NCI-H510A treated with DMSO at 0.1 percent for 48 hours (cell line): ENCODE data around the gene ARHGAP9.

ENCODE experiments used
- DNase-seq: peaks from one replicate; lab custom pipeline; 2025; lab: John Stamatoyannopoulos, UW

Gene ARHGAP9

DNA sequence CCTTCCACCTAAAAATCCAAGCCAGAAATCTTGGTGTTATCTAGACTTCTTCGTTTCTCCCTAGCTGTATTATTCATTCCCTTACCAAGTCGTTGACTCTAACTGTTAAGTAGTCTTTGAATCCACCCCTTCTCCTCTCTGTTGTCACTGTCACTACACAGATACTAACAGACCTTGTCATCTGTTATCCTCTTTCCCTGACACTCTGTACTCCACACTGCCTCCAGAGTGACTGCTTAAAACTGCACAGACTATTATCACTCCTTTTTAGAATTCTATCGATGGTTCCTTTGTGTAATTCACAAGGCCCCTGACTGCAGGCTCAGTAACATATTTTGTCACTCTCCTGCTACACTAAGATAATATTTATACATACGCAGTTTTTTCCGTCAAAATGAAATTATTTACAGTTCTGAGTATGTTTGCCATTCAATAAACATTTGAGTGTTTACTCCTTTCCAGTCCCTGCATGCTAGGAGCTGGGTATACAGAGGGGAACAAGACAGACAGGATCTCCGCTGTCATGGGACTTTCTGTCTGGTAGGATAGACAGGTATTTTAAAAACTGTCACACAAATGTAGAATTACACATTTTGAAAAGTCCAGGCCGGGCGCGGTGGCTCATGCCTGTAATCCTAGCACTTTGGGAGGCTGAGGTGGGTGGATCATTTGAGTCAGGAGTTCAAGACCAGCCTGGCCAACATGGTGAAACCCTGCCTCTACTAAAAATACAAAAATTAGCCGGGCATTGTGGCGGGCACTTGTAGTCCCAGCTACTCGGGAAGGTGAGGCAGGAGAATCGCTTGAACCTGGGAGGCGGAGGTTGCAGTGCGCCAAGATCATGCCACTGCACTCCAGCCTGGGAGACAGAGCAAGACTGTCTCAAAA is 12.0 kb upstream of the ARHGAP9 start:
- no peak for DNase-seq

DNA sequence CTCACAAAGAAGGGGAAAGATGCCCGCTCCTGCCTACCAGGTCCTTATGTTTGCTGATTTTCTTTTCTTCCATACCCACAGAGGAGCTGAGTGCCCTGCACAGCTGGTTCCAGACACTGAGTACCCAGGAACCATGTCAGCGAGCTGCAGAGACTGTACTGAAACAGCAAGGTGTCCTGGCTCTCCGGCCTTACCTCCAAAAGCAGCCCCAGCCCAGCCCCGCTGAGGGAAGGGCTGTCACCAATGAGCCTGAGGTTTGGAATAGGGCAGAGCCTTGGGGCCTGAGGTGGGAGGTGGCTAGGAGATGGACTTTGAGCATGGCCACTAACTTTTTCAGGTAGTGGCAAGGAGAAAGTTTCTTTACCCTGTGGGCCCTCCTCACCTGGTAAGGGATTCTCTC is 10.5 kb upstream of the ARHGAP9 start:
- no peak for DNase-seq

DNA sequence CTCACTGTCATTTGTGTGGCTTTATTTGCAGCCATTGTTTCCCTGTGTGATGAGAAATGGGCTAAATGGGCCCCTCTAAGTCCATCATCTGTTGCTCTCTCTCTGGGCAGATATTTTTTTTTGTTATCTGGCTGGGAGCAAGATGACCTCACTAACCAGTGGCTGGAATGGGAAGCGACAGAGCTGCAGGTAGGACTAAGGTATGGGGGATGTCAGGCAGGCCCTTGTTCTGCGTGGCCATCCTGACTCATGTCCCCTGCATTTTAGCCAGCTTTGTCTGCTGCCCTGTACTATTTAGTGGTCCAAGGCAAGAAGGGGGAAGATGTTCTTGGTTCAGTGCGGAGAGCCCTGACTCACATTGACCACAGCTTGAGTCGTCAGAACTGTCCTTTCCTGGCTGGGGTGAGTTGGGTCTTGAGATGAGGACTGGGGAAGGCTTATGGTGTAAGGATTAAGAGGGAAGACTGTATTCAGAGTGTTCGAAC is 9.5 kb upstream of the ARHGAP9 start:
- no peak for DNase-seq

DNA sequence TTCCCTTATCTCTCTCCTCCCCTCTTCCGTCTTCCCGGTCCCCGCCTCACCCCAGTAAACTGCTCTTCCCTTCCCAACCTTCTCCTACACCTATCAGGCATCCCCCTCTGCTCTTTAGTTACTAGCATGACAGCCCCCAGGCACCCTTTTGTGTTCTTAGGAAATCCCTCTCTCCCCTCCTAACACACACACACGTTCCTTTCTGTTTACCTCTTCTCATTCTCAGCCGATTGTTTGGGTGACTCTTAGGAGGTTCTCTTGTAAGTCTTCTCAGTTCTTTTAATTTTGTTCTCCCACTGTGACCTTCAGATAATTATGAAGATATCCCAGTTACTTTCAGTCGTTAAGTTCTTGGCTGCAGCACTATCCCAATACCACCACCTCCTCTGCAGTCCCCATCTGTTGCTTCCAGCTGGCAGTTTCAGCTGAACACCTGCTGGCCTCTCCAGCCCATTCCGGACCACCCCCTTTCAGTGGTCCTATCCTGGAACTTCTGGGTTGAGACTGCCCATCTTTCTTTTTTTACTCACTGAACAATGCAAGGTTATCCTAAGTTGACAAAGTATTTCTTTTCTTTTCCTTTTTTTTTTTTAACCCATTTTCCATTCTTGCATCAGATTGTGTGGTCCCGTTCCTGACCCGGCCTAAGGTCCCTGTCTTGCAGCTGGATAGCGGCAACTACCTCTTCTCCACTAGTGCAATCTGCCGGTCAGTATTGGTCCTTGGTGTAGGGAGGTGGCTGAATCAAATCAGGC is 8.9 kb upstream of the ARHGAP9 start:
- no peak for DNase-seq

DNA sequence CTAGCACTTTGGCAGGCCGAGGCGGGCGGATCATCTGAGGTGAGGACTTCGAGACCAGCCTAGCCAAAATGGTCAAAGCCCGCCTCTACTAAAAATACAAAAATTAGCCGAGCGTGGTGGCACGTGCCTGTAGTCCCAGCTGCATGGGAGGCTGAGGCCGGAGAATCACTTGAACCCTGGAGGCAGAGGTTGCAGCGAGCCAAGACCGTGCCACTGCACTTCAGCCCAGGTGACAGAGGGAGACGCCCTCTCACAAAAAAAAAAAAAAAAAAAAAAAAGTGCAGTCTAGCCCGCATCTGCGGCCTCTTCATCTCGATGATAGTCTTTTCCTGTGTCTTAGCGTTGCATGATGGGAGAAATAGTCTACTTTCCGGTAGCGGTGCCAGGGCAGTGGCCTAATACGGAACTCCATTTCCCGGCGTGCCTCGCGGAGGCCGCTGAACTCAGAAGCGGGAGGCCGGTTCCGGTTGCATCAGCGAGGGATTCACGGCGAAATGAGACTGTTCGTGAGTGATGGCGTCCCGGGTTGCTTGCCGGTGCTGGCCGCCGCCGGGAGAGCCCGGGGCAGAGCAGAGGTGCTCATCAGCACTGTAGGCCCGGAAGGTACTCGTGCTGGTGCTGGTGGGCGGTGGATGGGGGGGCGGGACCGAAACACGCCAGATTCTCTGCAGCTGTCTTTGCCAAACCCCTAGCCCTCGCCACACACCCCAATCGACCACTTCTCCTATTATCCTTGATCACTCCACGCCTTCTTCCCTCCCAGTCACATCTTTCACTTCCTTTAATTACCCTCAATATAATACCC is 8.1 kb upstream of the ARHGAP9 start, which contains the start of gene MARS1:
Gene MARS1 (plus strand): TSS at position 472 of the 805 bp plus-strand sequence. CDS start 23 bp downstream, at position 495.
- DNase-seq = peak; percentile 98

DNA sequence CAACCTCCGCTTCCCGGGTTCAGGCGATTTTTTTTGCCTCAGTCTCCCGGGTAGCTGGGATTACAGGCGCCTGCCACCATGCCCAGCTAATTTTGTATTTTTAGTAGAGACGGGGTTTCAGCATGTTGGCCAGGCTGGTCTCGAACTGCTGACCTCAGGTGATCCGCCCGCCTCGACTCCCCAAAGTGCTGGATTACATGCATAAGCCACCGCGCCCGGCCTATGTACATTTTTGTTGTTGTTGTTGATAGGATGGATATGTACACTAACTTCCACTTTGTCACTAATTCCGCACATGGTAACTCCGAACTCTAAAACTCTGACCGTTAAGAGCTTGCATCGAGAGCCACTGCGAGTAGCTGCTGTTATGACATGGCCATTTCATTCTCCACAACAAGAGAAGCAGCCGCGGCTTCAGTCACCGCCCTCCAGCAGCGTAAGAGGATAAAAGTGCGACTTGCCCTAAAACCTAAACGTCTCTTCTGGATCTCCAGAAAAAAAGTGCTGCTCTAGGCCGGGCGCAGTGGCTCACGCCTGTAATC is 7.5 kb upstream of the ARHGAP9 start:
- DNase-seq = no peak

DNA sequence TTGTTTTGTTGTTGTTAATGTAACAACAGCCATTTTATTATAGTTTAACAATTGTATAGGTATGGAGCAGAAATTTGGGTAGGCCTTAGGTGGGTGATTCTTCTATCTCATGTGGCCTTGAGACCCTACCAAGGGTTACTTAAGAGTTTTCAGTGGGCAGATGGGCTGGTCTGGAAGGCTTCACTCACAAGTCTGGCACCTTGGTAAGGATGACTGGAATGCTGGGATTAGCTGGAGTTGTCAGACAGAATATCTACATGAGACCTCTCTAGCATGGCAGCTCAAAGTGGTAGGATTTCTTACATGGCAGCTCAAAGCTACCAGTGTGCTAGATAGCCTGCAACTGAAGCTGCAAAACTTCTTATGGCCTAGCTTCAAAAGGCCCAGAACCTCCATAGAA is 6.0 kb upstream of the ARHGAP9 start:
- DNase-seq = no peak

DNA sequence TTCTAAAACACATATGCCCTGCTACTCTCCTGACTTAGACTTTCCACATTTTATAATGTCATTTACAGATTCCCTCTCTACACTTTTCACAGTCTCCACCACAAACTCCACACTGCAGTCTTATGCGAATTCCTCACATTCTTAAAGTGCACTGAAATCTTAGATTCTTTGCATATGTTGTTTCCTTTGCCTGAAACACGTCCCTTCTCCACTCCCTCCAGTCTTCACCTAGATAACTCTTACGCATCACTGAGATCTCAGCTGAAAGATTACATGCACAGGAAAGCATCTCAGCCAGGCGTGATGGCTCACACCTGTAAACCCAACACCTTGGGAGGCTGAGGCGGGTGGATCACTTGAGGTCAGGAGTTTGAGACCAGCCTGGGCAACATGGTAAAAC is 3.8 kb upstream of the ARHGAP9 start:
- no peak for DNase-seq

DNA sequence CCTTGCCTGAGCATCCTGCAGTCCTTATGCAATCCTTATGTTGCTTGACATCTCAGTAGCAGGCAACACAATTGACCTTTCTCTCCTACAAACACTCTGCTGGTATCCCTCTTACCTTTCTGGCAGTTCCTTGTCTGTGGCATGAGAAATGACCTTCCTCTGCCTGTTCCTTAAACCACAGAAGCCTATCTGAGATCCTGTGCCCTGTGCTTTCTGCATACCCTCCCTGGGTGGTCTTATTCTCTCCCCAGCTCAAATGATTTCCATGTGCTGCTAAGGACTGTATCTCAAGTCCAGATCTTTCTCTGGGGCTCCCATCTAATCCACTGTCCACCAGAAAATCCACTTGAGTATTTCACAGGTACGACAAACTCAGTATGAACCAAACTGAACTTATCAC is 2.0 kb upstream of the ARHGAP9 start:
- DNase-seq = no peak

DNA sequence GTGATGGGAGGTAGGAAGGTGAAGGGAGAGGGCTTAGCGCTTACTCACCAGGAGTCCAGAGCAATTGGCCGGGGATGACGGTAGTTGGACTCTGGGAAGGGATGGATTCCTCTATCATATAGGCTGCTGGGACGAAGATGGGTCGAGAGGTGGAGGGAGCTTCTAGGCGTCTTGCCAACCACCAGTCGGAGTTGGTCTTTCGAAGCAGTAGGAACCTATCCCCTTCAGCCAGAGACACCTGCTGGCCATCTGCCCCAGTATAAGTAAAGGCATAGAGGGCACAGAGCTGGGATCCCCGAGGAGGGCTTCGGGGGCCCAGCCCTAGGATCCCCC is 657 bp downstream of the ARHGAP9 start:
- DNase-seq = no peak

DNA sequence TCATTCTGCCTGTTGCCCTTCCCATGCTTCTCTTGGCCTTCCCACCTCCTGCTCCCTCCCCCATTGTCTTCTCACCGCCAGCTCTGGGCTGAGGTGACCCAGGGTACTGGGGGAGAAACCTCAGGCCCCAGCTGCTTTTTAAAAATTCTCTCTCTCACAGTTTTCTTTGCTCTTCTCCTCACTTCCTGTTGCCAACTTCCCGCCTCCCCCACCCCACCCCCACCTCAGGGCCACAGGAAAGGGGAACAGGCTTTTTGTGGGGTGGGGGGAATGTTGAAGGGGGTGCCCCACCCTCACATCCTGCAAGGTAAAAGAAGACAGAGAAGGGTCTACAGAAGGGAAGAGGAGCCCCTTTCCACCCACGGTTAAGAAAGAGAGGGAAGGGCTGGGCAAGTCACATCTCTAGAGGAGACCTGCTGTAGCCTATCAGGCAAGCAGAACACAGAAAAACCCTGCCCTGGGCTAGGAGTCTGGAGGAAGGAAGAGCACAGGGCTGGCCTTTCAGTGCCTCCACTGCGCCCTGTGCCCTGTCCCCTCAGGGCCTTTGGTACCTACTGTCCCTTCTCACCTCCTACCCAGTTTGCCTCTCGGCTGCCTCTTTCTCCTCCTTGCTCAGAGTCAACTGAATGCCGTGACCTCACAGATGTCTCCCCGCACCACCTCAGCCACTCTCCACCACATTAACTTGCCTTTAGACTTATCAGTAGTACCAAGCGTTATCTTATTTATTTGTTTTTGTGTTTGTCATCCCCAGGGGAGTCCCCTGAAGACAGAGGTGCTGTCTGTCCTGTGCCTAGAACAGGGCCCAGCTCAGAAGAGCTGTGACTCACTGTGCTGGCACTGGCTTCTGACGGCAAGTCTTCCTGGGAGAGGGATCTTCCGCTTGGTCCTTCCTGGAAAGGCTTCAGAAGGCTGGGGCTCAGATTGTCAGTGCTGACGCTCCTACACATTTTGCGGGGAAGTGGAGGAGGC is 1.7 kb downstream of the ARHGAP9 start:
- no peak for DNase-seq

DNA sequence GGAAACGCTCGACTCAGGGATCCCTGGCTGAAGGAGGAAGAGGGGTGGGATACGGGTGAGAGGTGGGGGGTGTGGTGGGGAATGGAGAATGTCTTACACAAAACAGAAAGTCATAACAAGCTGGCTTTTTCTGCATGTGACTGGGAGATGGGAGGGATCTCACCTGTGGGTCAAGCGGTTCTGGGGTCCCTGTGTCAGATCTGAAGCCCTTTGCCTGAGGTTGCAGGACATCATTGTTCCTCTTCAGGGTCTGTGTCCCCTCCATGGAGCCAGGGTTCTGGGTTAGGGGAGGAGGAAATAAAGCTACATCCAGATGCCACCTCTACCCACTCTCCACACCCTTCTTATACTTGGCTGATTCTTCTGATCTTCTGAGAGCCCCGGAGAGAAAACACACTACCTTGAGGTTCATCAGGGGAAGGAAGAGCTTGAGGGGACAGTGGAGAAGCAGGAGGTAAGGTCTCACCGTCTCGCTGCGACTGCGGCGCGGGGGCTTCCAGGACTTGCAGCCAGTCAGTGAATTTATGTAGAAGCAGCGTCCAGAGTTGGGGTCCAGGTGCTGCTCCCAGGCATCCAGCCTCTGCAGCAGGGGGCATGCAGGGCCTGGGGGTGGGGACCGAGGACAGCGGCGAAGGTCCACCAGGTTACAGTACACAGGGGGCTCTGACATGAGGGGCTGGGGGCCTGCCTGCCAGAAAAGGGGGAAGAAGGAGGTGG is 2.5 kb downstream of the ARHGAP9 start:
- no peak for DNase-seq

DNA sequence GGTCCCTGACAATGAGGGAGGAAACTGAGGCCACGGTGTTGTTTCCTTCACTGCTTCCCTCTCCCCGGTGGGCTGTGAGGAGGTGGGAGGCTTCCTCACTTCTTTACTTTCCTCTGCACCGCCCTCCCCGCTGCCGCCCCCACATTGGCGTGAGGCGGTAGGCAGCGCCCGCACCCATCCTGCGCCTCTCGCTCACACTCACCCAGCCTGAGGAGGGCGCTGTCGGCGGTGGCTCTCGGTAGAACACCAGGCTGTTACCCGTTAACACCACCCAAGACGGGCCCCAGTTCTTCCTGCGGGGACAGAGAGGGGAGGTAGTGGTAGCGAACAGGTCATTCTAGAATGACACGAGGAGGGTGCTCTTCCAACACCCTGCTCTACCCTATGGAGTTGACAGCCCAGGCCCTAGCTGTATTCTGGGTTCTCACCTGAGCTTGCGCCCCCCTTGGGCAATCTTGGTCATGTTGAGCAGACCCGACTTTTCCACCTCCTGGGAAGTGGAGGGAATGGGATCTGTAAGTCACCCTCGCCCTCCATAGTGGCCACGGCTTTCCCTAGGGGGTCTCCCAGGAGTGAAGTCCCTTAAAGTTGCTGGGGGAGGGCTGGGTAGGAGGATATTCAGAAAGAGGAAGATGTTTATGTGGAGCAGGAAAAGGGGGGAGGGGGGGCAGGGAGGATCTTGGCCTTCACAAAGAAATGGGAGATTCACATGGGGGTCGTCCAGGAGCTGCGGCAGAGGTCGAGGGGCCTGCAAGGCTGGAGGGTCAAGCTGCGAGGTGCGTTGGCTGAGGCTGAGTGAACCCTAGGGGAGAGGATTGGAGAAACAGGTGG is 3.3 kb downstream of the ARHGAP9 start:
- DNase-seq = no peak

DNA sequence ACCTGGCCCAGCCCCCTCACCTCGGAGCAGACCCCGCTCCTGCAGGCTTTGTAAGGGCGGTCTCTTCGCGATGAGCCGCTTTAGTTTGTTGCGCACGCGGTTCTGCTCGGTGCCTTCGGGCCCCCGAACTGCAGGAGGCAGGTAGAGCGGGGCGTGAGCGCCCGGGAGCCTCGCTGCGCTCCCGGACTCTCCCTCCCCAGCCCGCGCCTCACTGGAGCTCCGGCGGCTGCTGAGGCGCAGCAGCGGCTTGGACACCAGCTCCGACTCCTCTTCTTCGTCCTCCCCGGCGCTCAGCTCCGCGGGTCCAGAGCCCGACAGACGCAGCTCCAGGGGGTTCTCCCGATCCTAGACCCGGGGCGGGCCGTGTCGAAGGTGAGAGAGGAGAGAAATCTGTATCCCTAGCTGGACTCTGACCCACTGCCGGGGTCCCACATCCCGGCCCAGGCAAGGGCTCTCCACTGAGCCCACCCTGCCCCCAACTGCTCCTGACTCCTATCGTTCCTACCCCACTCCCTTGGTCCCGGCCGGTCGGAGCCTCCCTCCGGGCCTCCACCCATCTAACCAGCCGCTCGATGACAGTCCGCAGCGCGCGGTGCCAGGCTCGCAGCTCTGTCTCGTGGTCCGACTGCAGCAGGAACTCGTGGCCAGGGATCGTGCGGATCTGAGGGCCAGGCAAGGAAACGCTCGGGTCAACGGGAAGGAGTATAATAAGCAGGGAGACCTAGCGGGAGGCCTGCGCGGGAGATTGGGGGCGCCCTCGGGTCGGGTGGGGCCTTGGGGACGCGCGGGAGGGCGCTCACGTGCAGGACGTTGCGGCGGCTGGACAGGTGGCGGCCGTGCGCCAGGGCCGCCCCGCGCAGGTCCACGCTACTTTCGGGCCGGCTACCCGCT is 4.2 kb downstream of the ARHGAP9 start:
- no peak for DNase-seq

DNA sequence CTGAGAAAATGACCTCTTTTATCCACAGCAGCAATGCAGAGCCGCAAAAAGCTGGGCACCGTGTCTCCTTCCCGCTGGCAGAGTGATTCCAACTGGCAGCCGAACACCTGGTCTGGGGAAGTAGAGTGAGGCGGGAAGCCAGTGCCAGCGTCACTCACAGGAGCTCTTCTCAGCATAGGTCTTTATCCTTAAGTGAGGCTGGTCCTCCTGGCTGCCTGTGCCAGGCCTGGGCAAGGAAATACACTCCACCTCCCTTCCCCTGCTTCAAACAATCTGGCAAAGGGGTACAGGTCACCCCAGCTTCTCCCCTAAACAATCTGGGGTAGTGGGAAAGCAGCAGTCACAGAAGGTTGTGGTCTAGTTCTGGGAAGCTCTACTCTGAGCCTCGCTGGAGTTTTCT is 4.8 kb downstream of the ARHGAP9 start:
- DNase-seq = no peak

DNA sequence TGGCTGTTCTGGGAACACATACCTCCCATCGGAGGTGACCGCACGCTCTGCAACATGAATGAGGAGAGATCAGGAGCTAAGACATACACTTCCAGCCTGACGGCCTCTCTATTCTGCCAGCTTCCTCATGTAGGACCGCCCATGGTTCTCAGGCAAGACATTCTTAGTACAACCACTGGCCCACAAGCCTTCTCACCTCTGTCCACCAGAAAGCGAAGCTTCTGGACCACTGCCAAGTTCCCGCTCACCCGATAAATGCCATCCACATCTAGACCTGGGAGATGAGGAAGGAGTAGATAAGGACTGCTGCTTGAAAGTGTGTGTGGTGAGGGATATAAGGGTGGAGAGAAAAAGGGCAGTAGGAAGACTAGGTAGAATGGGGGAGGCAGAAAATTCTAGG is 5.2 kb downstream of the ARHGAP9 start:
- no peak for DNase-seq

DNA sequence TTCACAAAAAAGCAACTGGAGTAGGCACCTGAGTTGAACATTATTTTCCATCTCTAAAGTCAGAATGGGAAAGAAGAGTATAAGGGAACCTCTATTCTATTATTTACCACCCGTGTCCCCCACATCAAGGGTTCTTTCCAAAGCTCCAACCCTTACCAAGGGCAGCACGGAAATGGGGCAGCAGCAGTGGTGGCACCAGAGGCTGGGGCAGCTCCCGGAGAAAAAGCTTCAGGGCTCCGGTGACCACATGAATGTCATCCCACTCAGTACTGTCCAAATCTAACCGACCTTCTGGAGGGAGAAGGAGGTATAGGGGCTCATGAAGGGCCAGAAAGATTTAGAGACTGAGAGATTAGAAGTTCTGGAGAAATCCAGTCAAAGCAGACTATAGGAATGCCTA is 5.8 kb downstream of the ARHGAP9 start:
- DNase-seq = no peak

DNA sequence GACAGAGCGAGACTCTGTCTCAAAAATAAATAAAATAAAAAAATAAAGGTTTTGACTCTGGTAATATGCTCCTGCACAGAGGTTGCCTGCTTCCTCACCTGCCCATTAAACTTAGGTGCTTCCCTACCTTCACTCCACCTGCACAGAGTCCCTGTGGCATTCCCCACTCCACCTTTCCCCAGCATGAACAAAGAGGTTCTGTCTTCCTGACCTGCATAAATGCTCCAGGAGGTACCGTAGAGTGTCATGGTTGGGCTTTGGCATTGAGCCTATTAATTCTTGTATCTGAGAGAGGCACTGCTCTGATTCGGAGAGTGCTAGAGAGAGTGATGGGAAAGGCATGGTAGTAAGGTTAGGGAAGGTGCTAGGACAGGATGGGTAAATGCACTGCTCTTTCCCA is 6.3 kb downstream of the ARHGAP9 start:
- DNase-seq = no peak
